Psoas muscle (tissue), 8 donors: Measurements from ENCODE around the gene CTDP1. TPM values are rescaled to one million over a fixed set of nuclear protein-coding genes. Genes with fewer than 3 reads are reported as not detected.

ENCODE experiments used
- ATAC-seq, 4 donors: fragments of 200-7000 bp; cut with Tn5 transposase; one replicate each; pipeline ENCODE4 v1.9.1; 2020; ENCODE audit warnings: moderate library complexity in 3 of 4, mild to moderate bottlenecking in 2 of 4
- DNase-seq, 2 donors: peaks; one replicate each; pipeline ENCODE4 v3.0.0-alpha.2; 2020
- H3K27ac ChIP-seq: fragments of 200-600 bp; one replicate; pipeline ENCODE4 v1.8.0; 2022
- H3K27me3 ChIP-seq, 3 donors: fragments of 200-600 bp in 1 of 3; one replicate each; pipeline versions ENCODE4 v1.6.1 to v1.8.0; 2013 to 2022; ENCODE audit warnings: low read length in 2 of 3, mild to moderate bottlenecking in 2 of 3, moderate library complexity in 1 of 3; ENCODE audit not compliant: insufficient read depth in 3 of 3
- H3K36me3 ChIP-seq, 2 donors: fragments of 200-600 bp in 1 of 2; one replicate each; pipeline versions ENCODE4 v1.6.1 to v1.8.0; 2013 to 2022; ENCODE audit warnings: low read depth in 1 of 2, mild to moderate bottlenecking in 1 of 2, moderate library complexity in 1 of 2; ENCODE audit not compliant: insufficient read depth in 1 of 2
- H3K4me1 ChIP-seq: fragments of 200-600 bp; one replicate; pipeline ENCODE4 v1.8.0; 2022
- H3K4me3 ChIP-seq: fragments of 200-600 bp; one replicate; pipeline ENCODE4 v1.8.0; 2022; ENCODE audit warnings: mild to moderate bottlenecking
- H3K9me3 ChIP-seq: fragments of 200-600 bp; one replicate; pipeline ENCODE4 v1.8.0; 2022
- WGBS, 3 donors: extraction: QIAGEN DNeasy Blood & Tissue Kit; methylation state at CpG; one replicate each; pipeline versions ENCODE4 v1.1.6 to v1.1.7; 2013; 5-methylcytosine and 5-hydroxymethylcytosine counted together
- intact Hi-C, 2 donors: fragments of 100-400 bp; cut with DNase I; formaldehyde crosslinking; loops; one replicate each; pipeline versions ENCODE4 v1.11.0 to v1.14.2; 2022
- polyA plus RNA-seq, 3 donors: library from polyadenylated mRNA; stranded (reverse); fragments of 200-250 nt; gene quantifications; one replicate each; pipeline ENCODE4 v1.2.3, GENCODE V29; 2013
- total RNA-seq, 4 donors: library from RNA; stranded (reverse); fragmentation: NEBNext Ultra II Directional in 2 of 4; extraction: Animal tissue kit (Norgen Biotek cat#: 25700) in 2 of 4; gene quantifications; one replicate each; pipeline versions ENCODE4 v1.2.1 to v1.2.4, GENCODE V29; 2021 to 2023
- TF ChIP-seq, protein P1 (sequence below): fragments of 200-600 bp; IDR thresholded peaks from one replicate; pipeline ENCODE4 v1.8.0; 2022; ENCODE audit warnings: antibody characterized with exemption
- donor health status: healthy with polysubstance abuse.
- donor health status: DM: no; HTN: no; CAD: no; lungs with moderate emphysema.
- donor health status: Bipolar disorder and iron deficiency.
- donor health status: healthy.
- donor health status: DM: yes; HTN: yes; CAD: no.
- donor health status: DM: no; HTN: no; CAD: no.
- donor health status: DM: no; HTN: no; CAD: no.
- donor health status: DM: yes; HTN: yes; CAD: no.

Gene CTDP1
- total and polyA plus RNA-seq, 7 donors = 7.6 to 21.6 (median 12.4) TPM

DNA sequence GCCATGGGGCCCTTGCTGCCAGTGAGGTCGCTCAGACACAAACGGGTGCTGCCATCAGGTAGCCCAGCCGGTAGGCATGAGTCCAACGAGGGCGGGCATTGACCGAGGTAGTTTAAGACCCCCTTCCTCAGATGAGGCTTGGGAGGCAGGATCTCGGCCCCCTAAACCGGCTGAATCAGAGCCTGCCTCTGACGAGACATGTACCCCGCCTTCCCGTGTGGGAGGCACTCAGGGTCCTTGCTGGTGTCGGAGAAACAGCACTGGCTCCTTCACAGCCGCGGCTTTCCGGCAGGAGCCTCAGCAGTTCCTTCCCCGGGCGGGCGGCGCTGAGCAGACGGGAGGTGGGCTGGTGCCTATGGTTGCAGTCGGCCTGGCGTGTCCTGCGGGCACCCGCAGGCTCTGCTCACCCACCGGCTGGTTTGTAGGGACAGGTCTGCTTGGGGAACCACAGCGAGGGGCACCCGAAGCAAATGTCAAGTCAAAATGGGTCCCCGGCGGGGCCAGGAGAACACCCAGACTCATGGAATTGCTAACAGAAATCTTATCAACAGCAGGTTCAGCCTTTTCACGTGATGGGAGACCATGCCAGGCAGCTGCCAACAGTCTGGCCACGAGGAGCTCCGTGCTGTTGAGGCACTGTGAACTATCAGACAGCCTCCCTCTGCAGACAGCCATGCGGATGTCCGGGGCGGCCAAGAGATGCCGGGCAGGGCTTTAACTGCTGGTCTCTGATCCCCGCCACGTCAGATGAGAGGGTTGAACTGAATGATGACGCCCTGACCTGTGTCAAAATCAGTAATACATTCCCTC is 121.0 kb downstream of the CTDP1 start:
- intact Hi-C loops = no loop called here
- ATAC-seq = no peak
- no peaks in the 10 kb centered on the region for H3K9me3 ChIP-seq
- WGBS, 3 donors = 88 to 91% (median 89%) methylated on average over 36 to 39 of the region's 39 CpGs
- H3K27ac ChIP-seq = no peak overlapping the region
- TF ChIP-seq, protein P1, sequence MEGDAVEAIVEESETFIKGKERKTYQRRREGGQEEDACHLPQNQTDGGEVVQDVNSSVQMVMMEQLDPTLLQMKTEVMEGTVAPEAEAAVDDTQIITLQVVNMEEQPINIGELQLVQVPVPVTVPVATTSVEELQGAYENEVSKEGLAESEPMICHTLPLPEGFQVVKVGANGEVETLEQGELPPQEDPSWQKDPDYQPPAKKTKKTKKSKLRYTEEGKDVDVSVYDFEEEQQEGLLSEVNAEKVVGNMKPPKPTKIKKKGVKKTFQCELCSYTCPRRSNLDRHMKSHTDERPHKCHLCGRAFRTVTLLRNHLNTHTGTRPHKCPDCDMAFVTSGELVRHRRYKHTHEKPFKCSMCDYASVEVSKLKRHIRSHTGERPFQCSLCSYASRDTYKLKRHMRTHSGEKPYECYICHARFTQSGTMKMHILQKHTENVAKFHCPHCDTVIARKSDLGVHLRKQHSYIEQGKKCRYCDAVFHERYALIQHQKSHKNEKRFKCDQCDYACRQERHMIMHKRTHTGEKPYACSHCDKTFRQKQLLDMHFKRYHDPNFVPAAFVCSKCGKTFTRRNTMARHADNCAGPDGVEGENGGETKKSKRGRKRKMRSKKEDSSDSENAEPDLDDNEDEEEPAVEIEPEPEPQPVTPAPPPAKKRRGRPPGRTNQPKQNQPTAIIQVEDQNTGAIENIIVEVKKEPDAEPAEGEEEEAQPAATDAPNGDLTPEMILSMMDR = no peak
- peaks cover 6% of the 10 kb centered on the region for H3K4me1 ChIP-seq
- H3K27me3 ChIP-seq = peaks cover 0 to 50% (median 14%) of the 10 kb centered on the region in 3 donors
- no peak for DNase-seq
- no peaks in the 10 kb centered on the region for H3K36me3 ChIP-seq
- no peak overlapping the region for H3K4me3 ChIP-seq

- TF ChIP-seq, protein P1 = no peak
- H3K4me3 ChIP-seq = no peak overlapping the region
- DNase-seq (no peak), ATAC-seq (no peak)
- peaks cover 0 to 47% (median 14%) of the 10 kb centered on the region in 3 donors for H3K27me3 ChIP-seq
- intact Hi-C loops = no loop called here
- no peaks in the 10 kb centered on the region for H3K9me3 ChIP-seq
- no peaks in the 10 kb centered on the region for H3K36me3 ChIP-seq
- H3K27ac ChIP-seq = no peak overlapping the region
- 94 to 95% (median 94%) methylated on average over 13 of the region's 13 CpGs for WGBS, 3 donors
- H3K4me1 ChIP-seq = peaks cover 6% of the 10 kb centered on the region
Measured at GRCh38 chr18:79801217-79801616, 121.6 kb downstream of the CTDP1 start.

GRCh38 chr18:79801641-79802040 is 122.0 kb downstream of the CTDP1 start:
- TF ChIP-seq, protein P1 = no peak
- no peaks in the 10 kb centered on the region for H3K36me3 ChIP-seq
- H3K27me3 ChIP-seq = peaks cover 0 to 43% (median 14%) of the 10 kb centered on the region in 3 donors
- H3K4me3 ChIP-seq = no peak overlapping the region
- peaks cover 6% of the 10 kb centered on the region for H3K4me1 ChIP-seq
- intact Hi-C loops = no loop called here
- no peak for ATAC-seq
- no peaks in the 10 kb centered on the region for H3K9me3 ChIP-seq
- no peak overlapping the region for H3K27ac ChIP-seq
- DNase-seq = no peak
- 83 to 86% (median 86%) methylated on average over 9 of the region's 9 CpGs for WGBS, 3 donors

GRCh38 chr18:79802298-79802697 is 122.7 kb downstream of the CTDP1 start:
- H3K4me1 ChIP-seq = peaks cover 6% of the 10 kb centered on the region
- TF ChIP-seq, protein P1 = no peak
- no peaks in the 10 kb centered on the region for H3K36me3 ChIP-seq
- intact Hi-C loops = no loop called here
- H3K9me3 ChIP-seq = no peaks in the 10 kb centered on the region
- peaks cover 0 to 36% (median 14%) of the 10 kb centered on the region in 3 donors for H3K27me3 ChIP-seq
- DNase-seq = no peak
- no peak overlapping the region for H3K4me3 ChIP-seq
- WGBS, 3 donors = 84% methylated on average over 18 of the region's 18 CpGs
- ATAC-seq = no peak
- H3K27ac ChIP-seq = no peak overlapping the region
